ENCODE data around the gene TMEM51. TPM values are rescaled to one million over a fixed set of nuclear protein-coding genes. Genes with fewer than 3 reads are reported as not detected.

The TMEM51 gene
- total and polyA plus RNA-seq, 9 of the 15 experiments (the other 6 are each of a cell fraction or from before 2014, with no cell fraction given) = 0.06 to 1.4 (median 0.58) TPM

- TF ChIP-seq RBM17 (IDR thresholded peaks at IDR 0.05; ENCODE audit: borderline replicate concordance, low read depth, low read length) = no peak
- TF ChIP-seq ADNP (tag; IDR thresholded peaks at IDR 0.05) = no peak
- TF ChIP-seq ZNF586 (CRISPR knock-in tag; conservative IDR thresholded peaks at IDR 0.05) = no peak
- Histone ChIP-seq H3K9ac (ENCODE audit: insufficient read depth in 1 of 2, low read depth in 2 of 2, low read length in 2 of 2) (no peak overlapping the region), H3K9me3 (replicated peaks; ENCODE audit: control insufficient read depth, insufficient read depth, low read depth, low read length) (no peaks in the 10 kb centered on the region), H4K20me1 (replicated peaks; ENCODE audit: control insufficient read depth, insufficient read depth, low read length) (peaks cover 1% of the 10 kb centered on the region; the same call in 1 of the 2 replicates), H3K9me1 (ENCODE audit: control insufficient read depth, insufficient read depth, low read length) (no peaks in the 10 kb centered on the region), H3K27me3 (ENCODE audit: control insufficient read depth in 2 of 2, insufficient read depth in 2 of 2, low read length in 2 of 2) (peaks cover 24 to 66% of the 10 kb centered on the region in 2 experiments), H3K4me2 (ENCODE audit: insufficient read depth, low read length) (no peak overlapping the region), H3K36me3 (ENCODE audit: control insufficient read depth, insufficient read depth, low read length) (no peaks in the 10 kb centered on the region), H2AFZ (ENCODE audit: low read depth, low read length) (no peak overlapping the region), H3K4me3 (no peak overlapping the region), H3K27ac (ENCODE audit: extremely low read depth, low read depth, low read length) (no peak overlapping the region), H3K79me2 (ENCODE audit: control insufficient read depth, insufficient read depth, low read length) (no peaks in the 10 kb centered on the region), H3K4me1 (replicated peaks in 1 of 2; ENCODE audit: control insufficient read depth in 2 of 2, insufficient read depth in 2 of 2, low read length in 2 of 2) (peaks cover 0 to 4% of the 10 kb centered on the region in 2 experiments; a peak in 1 of 5 replicates)
- intact Hi-C loops (cut with micrococcal nuclease) (no loop called here), in situ Hi-C loops (cut with MboI) (loop anchor here (10.0 kb wide), 2 partner anchors 152 to 302 kb away; no protein-coding TSS in a partner anchor)
- WGBS (ENCODE audit: insufficient coverage, low coverage, missing lambda C conversion rate) = 1% methylated on average over 7 of the region's 7 CpGs
- BruUV-seq (replicated peaks) = no TSS peak
- ATAC-seq (no peak), FAIRE-seq (no peak), DNase-seq (ENCODE audit: extremely low read depth in 1 of 4, low spot score in 3 of 4) (no peak)
- POLR2A ChIA-PET = no interaction called here
- CTCF ChIA-PET (ENCODE audit: low intra/inter-chr PET ratio) = no interaction called here
Measured at GRCh38 chr1:15122331-15122730, 31.2 kb upstream of the TMEM51 start.

- H3K9me3 ChIP-seq (replicated peaks; ENCODE audit: control insufficient read depth, insufficient read depth, low read depth, low read length) = no peaks in the 10 kb centered on the region
- ChIA-PET POLR2A (interaction anchor here (0.6 to 1.2 kb wide), 5 partner anchors 10 to 1707 kb away, joined by 3 read pairs; no protein-coding TSS in a partner anchor), CTCF (ENCODE audit: low intra/inter-chr PET ratio) (no interaction called here)
- BruUV-seq (replicated peaks) = no TSS peak
- WGBS (ENCODE audit: insufficient coverage, low coverage, missing lambda C conversion rate) = under 1% methylated on average over 5 of the region's 5 CpGs
- H3K27ac ChIP-seq (ENCODE audit: extremely low read depth, low read depth, low read length) = no peak overlapping the region
- H2AFZ ChIP-seq (ENCODE audit: low read depth, low read length) = no peak overlapping the region
- FAIRE-seq = no peak
- peaks cover 0 to 4% of the 10 kb centered on the region in 2 experiments; a peak in 1 of 5 replicates for H3K4me1 ChIP-seq (replicated peaks in 1 of 2; ENCODE audit: control insufficient read depth in 2 of 2, insufficient read depth in 2 of 2, low read length in 2 of 2)
- in situ Hi-C loops (cut with MboI) (loop anchor here (10.0 kb wide), 2 partner anchors 152 to 302 kb away; no protein-coding TSS in a partner anchor), intact Hi-C loops (cut with micrococcal nuclease) (no loop called here)
- H3K36me3 ChIP-seq (ENCODE audit: control insufficient read depth, insufficient read depth, low read length) = no peaks in the 10 kb centered on the region
- no peak overlapping the region for H3K4me3 ChIP-seq
- H4K20me1 ChIP-seq (replicated peaks; ENCODE audit: control insufficient read depth, insufficient read depth, low read length) = no peaks in the 10 kb centered on the region; the same call in 1 of the 2 replicates
- TF ChIP-seq JUN (IDR thresholded peaks at IDR 0.05; ENCODE audit: borderline replicate concordance, low read depth, low read length) (no peak), JUN (CRISPR knock-in tag; IDR thresholded peaks at IDR 0.05; ENCODE audit: borderline replicate concordance) (no peak), KLF13 (tag; IDR thresholded peaks at IDR 0.05; ENCODE audit: borderline replicate concordance, low read depth) (no peak)
- no peak overlapping the region for H3K4me2 ChIP-seq (ENCODE audit: insufficient read depth, low read length)
- no peaks in the 10 kb centered on the region for H3K9me1 ChIP-seq (ENCODE audit: control insufficient read depth, insufficient read depth, low read length)
- no peaks in the 10 kb centered on the region for H3K79me2 ChIP-seq (ENCODE audit: control insufficient read depth, insufficient read depth, low read length)
- ATAC-seq = no peak
- no peak for DNase-seq (ENCODE audit: extremely low read depth in 1 of 4, low spot score in 3 of 4)
- peaks cover 19 to 60% of the 10 kb centered on the region in 2 experiments for H3K27me3 ChIP-seq (ENCODE audit: control insufficient read depth in 2 of 2, insufficient read depth in 2 of 2, low read length in 2 of 2)
- no peak overlapping the region for H3K9ac ChIP-seq (ENCODE audit: insufficient read depth in 1 of 2, low read depth in 2 of 2, low read length in 2 of 2)
Measured at GRCh38 chr1:15123270-15123669, 30.3 kb upstream of the TMEM51 start.
